ENCODE data around the gene MAGI2. TPM values are rescaled to one million over a fixed set of nuclear protein-coding genes. Genes with fewer than 3 reads are reported as not detected.
A peak's percentile ranks its signal among the peaks of the same experiment; 100 is the strongest.
"Not testable (repeated sequence)": the region's sequence is repeated elsewhere in the genome, so short reads cannot be mapped to it uniquely, and the experiment has no call there.

The MAGI2 gene
- total RNA-seq, 2 donors from 2014 or later: 3.9 to 10.5 TPM

- Histone ChIP-seq H3K9me3 (no peaks in the 10 kb centered on the region), H3K4me3 (no peak overlapping the region), H3K4me1 (no peaks in the 10 kb centered on the region), H3K27ac (no peak overlapping the region), H3K27me3 (no peaks in the 10 kb centered on the region), H3K36me3 (replicated peaks in 1 of 2; ENCODE audit: insufficient read depth in 1 of 2, low read depth in 2 of 2) (no peaks in the 10 kb centered on the region)
- no peak for TF ChIP-seq CTCF (IDR thresholded peaks at IDR 0.05)
- no peak for DNase-seq
- intact Hi-C loops (cut with DNase I): no loop called here
- no peak for ATAC-seq
- 89 to 90% methylated on average over 2 of the region's 2 CpGs for WGBS, 2 donors
Observed at GRCh38 chr7:78516450-78516849, 937.0 kb downstream of the MAGI2 start.

- Histone ChIP-seq H3K36me3 (replicated peaks in 1 of 2; ENCODE audit: insufficient read depth in 1 of 2, low read depth in 2 of 2) (no peaks in the 10 kb centered on the region), H3K27me3 (no peaks in the 10 kb centered on the region), H3K9me3 (no peaks in the 10 kb centered on the region), H3K27ac (no peak overlapping the region), H3K4me3 (no peak overlapping the region), H3K4me1 (no peaks in the 10 kb centered on the region)
- intact Hi-C loops (cut with DNase I): no loop called here
- no peak for TF ChIP-seq POLR2A (IDR thresholded peaks at IDR 0.05)
- TF ChIP-seq CTCF (IDR thresholded peaks at IDR 0.05): no peak
- 89 to 90% methylated on average over 6 of the region's 6 CpGs for WGBS, 2 donors
- ATAC-seq (no peak), DNase-seq (no peak)
Observed at GRCh38 chr7:78514634-78515033, 938.8 kb downstream of the MAGI2 start.

- no peaks in the 10 kb centered on the region for H3K27me3 ChIP-seq
- intact Hi-C loops (cut with DNase I): no loop called here
- ATAC-seq (peak; percentile 66), DNase-seq (peak; percentile 53 to 55 (median 55))
- TF ChIP-seq POLR2A (IDR thresholded peaks at IDR 0.05) (no peak), CTCF (IDR thresholded peaks at IDR 0.05) (peak; percentile 9 to 72 (median 62))
- 2 to 4% methylated on average over 2 of the region's 2 CpGs for WGBS, 2 donors
- H3K36me3 ChIP-seq (replicated peaks in 1 of 2; ENCODE audit: insufficient read depth in 1 of 2, low read depth in 2 of 2): no peaks in the 10 kb centered on the region
- no peak overlapping the region for H3K4me3 ChIP-seq
- H3K27ac ChIP-seq: no peak overlapping the region
- H3K9me3 ChIP-seq: no peaks in the 10 kb centered on the region
- H3K4me1 ChIP-seq: no peaks in the 10 kb centered on the region
Observed at GRCh38 chr7:78510580-78511188, 942.8 kb downstream of the MAGI2 start.

GRCh38 chr7:78503301-78503700 lies 950.2 kb downstream of the MAGI2 start:
- intact Hi-C loops (cut with DNase I): loop anchor here (10.0 kb wide), 1 partner anchor 672 kb away; no protein-coding TSS in a partner anchor
- H3K4me1 ChIP-seq; DNase-seq; ATAC-seq; H3K4me3 ChIP-seq; H3K9me3 ChIP-seq; H3K27ac ChIP-seq; H3K36me3 ChIP-seq (replicated peaks in 1 of 2; ENCODE audit: insufficient read depth in 1 of 2, low read depth in 2 of 2); H3K27me3 ChIP-seq: not testable (repeated sequence)
- 85 to 90% methylated on average over 2 of the region's 2 CpGs for WGBS, 2 donors

GRCh38 chr7:78501064-78501463 lies 952.4 kb downstream of the MAGI2 start:
- intact Hi-C loops (cut with DNase I): loop anchor here (10.0 kb wide), 1 partner anchor 674 kb away; no protein-coding TSS in a partner anchor
- 94 to 98% methylated on average over 2 of the region's 2 CpGs for WGBS, 2 donors
- Histone ChIP-seq H3K27me3 (no peaks in the 10 kb centered on the region), H3K27ac (no peak overlapping the region), H3K4me1 (no peaks in the 10 kb centered on the region), H3K9me3 (no peaks in the 10 kb centered on the region), H3K4me3 (no peak overlapping the region), H3K36me3 (replicated peaks in 1 of 2; ENCODE audit: insufficient read depth in 1 of 2, low read depth in 2 of 2) (no peaks in the 10 kb centered on the region)
- ATAC-seq (no peak), DNase-seq (no peak)
- TF ChIP-seq POLR2A (IDR thresholded peaks at IDR 0.05): no peak
- no peak for TF ChIP-seq CTCF (IDR thresholded peaks at IDR 0.05)

All from body of pancreas (tissue), 4 donors.